HL-60 (cell line): ENCODE measurements around the gene SLC35F3.

ENCODE experiments used
- DNase-seq, 2 experiments: peaks; one replicate each; pipeline ENCODE4 v3.0.0-alpha.2; 2010 to 2020; ENCODE audit warnings: low read depth in 1 of 2, low spot score in 1 of 2
- H3K27ac ChIP-seq: fragments of 250-450 bp; sonication (Bioruptor Pico); replicated peaks from 2 replicates; pipeline ENCODE4 v1.5.1; 2020; ENCODE audit warnings: mild to moderate bottlenecking, moderate library complexity
- H3K27me3 ChIP-seq: fragments of 250-450 bp; sonication (Bioruptor Pico); 2 replicates; pipeline ENCODE4 v1.5.1; 2021; ENCODE audit warnings: mild to moderate bottlenecking, moderate library complexity; ENCODE audit not compliant: insufficient read depth, poor library complexity, severe bottlenecking
- H3K4me3 ChIP-seq: replicated peaks from 2 replicates; pipeline ENCODE4 v1.5.1; 2011; ENCODE audit warnings: mild to moderate bottlenecking, control low read depth, low read length; ENCODE audit not compliant: insufficient read depth
- GABPA ChIP-seq: IDR thresholded peaks from 2 replicates; pipeline ENCODE4 v1.6.1; 2012; ENCODE audit warnings: low read depth
- POLR2AphosphoS5 ChIP-seq: IDR thresholded peaks from 2 replicates; pipeline ENCODE4 v1.6.1; 2012; ENCODE audit warnings: low read depth
- REST ChIP-seq: IDR thresholded peaks from 2 replicates; pipeline ENCODE4 v1.6.1; 2012; ENCODE audit warnings: low read depth; ENCODE audit not compliant: insufficient replicate concordance
- SPI1 ChIP-seq: IDR thresholded peaks from 2 replicates; pipeline ENCODE4 v1.6.1; 2012; ENCODE audit warnings: low read depth, mild to moderate bottlenecking, borderline replicate concordance
- long read RNA-seq: library from polyadenylated mRNA; unstranded; transcript quantifications from one replicate; pipeline ENCODE4 v2.0.0, GENCODE V29; 2020
- TF ChIP-seq, protein P1 (sequence below): IDR thresholded peaks from one replicate; pipeline ENCODE4 v1.5.1; 2011; ENCODE audit warnings: low read length, control low read depth, inconsistent platforms; ENCODE audit not compliant: insufficient read depth

Gene SLC35F3
- long read RNA-seq, partial matches to known transcripts: 0 of 1 reads
- long read RNA-seq, other reads (novel, unspliced or antisense): 1 of 1 reads

- DNase-seq: peak in 1 of 2 experiments; percentile 27
- TF ChIP-seq, protein P1, sequence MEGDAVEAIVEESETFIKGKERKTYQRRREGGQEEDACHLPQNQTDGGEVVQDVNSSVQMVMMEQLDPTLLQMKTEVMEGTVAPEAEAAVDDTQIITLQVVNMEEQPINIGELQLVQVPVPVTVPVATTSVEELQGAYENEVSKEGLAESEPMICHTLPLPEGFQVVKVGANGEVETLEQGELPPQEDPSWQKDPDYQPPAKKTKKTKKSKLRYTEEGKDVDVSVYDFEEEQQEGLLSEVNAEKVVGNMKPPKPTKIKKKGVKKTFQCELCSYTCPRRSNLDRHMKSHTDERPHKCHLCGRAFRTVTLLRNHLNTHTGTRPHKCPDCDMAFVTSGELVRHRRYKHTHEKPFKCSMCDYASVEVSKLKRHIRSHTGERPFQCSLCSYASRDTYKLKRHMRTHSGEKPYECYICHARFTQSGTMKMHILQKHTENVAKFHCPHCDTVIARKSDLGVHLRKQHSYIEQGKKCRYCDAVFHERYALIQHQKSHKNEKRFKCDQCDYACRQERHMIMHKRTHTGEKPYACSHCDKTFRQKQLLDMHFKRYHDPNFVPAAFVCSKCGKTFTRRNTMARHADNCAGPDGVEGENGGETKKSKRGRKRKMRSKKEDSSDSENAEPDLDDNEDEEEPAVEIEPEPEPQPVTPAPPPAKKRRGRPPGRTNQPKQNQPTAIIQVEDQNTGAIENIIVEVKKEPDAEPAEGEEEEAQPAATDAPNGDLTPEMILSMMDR: no peak
- TF ChIP-seq SPI1 (no peak), POLR2AphosphoS5 (no peak), GABPA (no peak), REST (no peak)
- Histone ChIP-seq H3K27ac (no peak within 1 kb of the TSS), H3K27me3 (peaks cover 35% of the 10 kb centered on the region), H3K4me3 (no peak within 1 kb of the TSS)
These were observed at the start of gene SLC35F3 for GRCh38 chr1:233904633-233905415. TSS of gene SLC35F3 (plus strand) at chr1:233904676.

DNA sequence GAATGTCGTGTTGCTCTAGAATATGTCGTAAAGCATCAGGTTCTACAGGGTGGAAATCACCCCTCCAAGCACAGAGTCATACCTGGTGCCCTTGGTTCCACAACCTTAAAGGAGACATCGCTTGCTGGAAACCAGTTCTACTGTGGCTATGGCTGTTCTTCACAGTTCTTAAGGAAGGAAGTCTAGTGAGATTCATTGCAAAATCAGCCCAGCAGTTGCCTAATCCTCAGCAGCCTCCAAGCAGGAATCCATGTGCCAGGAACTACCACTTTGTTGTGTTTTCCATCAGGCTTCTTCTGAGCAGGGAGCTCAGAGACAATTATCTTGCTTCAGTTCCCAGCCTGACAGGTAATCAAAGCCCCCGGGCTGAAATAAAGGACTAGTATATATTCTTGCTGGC lies 45.0 kb upstream of the SLC35F3 start:
- peaks cover 2% of the 10 kb centered on the region for H3K27me3 ChIP-seq
- H3K27ac ChIP-seq: no peak overlapping the region
- DNase-seq: peak; percentile 47 to 79
- TF ChIP-seq, protein P1: no peak
- TF ChIP-seq SPI1: peak; percentile 76
- H3K4me3 ChIP-seq: no peak overlapping the region

GRCh38 chr1:233863901-233864545 lies 40.5 kb upstream of the SLC35F3 start:
- peak in 1 of 2 experiments; percentile 13 for DNase-seq
- H3K4me3 ChIP-seq: no peak overlapping the region
- TF ChIP-seq, protein P1: no peak
- TF ChIP-seq SPI1: peak; percentile 85; the same call in 1 of the 2 replicates
- no peak for TF ChIP-seq POLR2AphosphoS5
- TF ChIP-seq GABPA: no peak
- TF ChIP-seq REST: no peak
- H3K27ac ChIP-seq: no peak overlapping the region
- H3K27me3 ChIP-seq: peaks cover 2% of the 10 kb centered on the region
